ENCODE measurements around the gene ZDHHC14.
"Not testable (repeated sequence)": the region's sequence is repeated elsewhere in the genome, so short reads cannot be mapped to it uniquely, and the experiment has no call there.

Gene ZDHHC14

DNA sequence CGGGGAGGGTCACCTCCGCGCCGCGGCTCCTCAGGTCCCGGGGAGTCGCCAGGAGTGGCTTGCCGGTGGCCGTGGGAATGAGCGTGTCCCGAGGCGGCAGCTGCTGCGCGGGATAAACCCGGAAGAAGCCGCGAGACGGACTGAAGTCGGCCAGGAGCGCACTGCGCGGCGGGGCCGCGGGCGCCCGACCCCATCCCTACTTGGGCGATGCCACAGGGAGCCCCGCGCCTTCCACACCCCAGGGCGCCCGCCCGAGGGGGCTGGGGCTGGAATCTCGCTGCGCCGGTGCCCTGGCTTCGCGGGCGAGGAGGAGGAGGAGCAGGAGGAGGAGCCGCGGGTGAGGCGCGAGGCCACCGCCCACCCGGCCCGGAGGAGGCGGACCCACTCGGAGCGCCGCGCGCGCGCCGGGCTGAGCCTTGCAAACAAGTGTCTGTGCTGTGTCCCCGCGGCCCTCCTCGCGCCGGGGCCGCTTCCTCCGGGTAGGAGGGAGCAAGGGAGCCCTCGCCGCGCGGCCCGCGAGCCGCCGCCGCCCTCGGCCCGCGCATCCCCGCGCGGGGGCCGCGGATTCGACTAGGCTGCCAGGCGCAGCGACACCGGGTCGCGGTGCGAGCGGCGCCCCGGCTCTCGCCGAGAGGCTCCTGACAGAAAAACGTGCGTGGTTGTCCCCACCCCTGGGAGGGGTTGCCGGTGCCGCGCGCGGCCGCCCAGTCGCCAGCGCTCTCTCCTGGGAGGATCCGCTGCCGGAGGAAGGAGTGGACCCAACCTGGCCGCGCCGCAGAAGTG, at the start of gene ZDHHC14:
ZDHHC14 (plus strand) TSS at position 412 of the 783 bp plus-strand sequence.
- peak; percentile 86 for DNase-seq (ENCODE audit: low read depth)

DNA sequence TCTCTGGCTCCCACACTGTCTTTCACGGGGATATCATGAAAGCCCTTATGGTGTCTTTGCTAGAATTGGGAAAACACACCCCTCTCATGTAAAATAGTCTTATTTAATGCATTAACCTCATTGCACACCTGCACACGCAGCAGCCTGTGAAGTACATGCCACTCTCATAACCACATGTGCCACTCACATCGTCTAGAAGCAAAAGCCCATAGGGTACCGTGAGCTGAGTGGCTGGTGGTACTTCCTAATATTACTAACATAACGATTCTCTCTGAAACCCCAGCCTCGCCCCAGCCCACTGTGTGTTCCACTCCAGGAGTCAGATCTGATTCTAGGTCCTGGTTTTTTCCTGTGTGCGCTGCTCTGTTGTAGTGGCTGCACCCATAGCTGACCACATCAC, 48.2 kb upstream of the ZDHHC14 start:
- DNase-seq (ENCODE audit: low read depth) = no peak

DNA sequence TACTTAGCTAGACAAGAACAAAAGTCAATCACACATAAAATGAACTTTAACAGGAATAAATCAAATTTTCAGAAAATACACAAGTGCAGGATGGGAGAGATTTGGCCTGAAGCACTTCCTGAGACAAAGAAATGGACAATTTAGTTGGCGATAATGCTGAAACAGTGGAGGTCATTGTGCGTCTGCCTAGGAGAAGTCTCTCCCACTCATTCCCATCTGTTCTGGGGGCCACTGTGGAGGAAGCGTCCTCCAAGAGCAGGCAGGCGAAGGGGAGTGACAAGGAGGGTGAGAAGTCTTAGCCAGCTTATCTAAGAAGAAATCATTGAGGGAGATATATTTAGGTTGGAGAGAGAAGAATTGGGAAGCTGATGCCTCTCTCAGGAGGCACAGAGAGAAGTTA, 47.5 kb upstream of the ZDHHC14 start:
- no peak for DNase-seq (ENCODE audit: low read depth)

DNA sequence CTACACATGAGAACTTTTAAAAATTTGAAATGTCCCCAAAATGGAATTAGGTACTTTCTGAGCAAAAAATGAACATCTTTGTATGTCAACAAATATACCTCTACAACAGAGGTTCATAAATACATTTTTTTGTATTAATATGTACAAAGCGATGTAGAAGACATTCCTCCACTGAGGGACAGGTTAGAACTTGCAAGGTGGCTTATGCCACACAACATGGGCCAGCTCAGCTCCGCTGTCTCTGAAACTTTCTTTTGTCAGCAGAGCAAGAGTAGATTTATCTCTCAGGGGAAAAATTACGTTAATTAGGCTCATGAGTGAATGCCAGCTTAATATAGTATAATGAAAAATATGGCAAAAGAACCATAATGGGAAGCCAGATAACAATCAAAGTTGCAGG, 47.0 kb upstream of the ZDHHC14 start:
- DNase-seq (ENCODE audit: low read depth) = no peak

DNA sequence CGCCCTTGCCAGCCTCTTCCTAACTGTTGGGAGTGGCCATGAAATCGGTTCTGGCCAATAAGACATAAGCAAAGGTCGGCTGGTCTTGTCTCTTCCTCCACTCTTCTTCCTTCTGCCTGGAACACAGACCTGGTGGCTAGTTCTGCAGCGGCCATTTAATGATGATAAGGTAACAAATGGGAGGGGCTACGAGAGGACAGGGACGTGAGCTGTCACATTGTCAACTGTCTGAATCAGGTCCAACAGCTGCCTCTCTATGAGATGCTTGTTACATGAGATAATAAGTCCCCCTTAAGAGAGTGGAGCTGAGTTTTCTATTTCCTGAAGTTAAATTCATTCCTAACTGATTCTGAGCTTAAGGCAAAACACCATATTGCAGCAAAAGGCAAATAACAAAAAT, 45.2 kb upstream of the ZDHHC14 start:
- no peak for DNase-seq (ENCODE audit: low read depth)

DNA sequence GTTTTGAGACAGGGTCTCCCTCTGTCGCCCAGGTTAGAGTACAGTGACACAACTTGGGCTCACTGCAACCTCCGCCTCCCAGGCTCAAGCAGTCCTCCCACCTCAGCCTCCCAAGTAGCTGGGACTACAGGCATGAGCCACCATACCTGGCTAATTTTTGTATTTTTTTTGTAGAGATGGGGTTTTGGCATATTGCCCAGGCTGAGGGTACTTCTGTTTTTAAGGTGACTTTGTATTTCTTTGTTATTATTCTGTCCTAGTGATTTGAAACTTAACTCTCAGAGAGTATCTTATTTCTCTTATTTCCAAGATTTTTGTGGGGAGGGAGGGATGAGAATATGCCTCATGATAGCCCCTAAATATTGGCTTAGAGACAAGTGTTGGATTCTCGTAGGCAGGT, 43.7 kb upstream of the ZDHHC14 start:
- DNase-seq (ENCODE audit: low read depth) = not testable (repeated sequence)

DNA sequence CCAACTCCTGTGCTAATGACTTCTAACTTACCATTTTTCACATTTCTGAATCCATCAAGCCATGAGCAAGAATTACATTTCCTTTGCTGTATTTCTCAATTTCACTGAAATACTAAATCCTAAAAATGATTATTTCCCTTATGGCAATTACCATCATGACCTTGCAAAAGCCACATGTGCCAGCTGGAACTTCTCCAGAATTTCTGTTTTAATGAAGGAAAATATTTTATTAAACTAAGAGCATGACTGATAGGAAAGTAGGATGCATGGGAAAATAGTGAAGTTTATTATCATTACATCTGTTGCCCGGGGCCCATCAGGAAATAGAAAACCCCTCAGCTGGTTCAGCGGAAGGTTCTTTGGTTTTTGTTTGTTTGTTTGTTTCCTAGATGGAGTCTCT, 43.2 kb upstream of the ZDHHC14 start:
- no peak for DNase-seq (ENCODE audit: low read depth)

DNA sequence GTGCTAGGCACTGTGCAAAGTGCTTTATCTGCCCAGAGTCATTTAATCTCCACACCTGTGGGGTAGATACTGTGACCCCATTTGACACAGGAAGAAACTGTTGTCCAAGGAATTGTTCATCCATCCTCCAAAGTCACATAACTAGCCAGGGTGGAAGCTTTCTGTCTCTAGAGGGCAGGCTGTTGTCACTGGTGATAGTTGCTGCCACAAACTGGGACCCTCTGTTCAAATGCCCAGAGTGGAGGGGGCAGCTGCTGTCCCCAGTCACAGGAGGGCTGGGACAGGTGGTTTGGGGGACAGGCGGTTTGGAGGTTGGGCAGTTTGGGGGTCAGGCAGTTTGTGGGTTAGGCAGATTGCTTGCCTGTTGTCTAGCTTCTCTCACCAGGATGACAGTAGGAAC, 41.6 kb upstream of the ZDHHC14 start:
- no peak for DNase-seq (ENCODE audit: low read depth)

DNA sequence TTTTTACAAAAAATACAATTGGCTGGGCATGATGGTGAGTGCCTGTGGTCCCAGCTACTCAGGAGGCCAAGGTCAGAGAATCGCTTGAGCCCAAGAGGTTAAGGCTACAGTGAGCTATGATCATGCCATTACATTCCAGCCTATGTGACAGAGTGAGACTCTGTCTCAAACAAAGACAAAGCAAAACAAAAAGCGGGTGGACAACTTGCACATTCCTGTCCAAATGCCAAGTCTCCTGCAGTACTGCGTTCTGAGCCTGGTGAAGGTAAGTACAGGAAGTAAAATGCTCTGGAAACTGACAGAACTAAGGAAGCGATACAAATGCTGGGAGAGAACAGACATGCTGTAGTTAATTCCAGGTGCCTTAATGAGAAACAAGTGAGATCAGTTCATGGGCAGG, 37.3 kb upstream of the ZDHHC14 start:
- DNase-seq (ENCODE audit: low read depth) = no peak

DNA sequence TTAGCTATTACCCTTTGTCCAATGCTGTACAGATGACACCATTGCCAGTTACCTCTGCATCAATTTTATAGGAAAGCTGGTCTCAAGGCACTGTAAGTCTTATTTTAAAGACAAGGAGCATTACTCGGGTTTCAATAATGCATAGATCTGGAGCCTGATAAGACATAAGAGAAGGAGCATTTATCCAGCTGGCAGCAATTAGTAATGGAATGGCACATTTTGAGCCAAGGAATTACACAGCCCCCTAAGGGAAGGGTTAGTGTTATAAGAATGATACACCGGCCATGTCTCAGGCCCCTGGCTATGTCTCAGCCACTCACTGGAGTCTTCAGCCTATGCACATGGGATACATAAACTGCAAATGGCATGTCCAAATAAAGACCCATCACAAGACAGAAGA, 34.6 kb upstream of the ZDHHC14 start:
- DNase-seq (ENCODE audit: low read depth) = no peak

DNA sequence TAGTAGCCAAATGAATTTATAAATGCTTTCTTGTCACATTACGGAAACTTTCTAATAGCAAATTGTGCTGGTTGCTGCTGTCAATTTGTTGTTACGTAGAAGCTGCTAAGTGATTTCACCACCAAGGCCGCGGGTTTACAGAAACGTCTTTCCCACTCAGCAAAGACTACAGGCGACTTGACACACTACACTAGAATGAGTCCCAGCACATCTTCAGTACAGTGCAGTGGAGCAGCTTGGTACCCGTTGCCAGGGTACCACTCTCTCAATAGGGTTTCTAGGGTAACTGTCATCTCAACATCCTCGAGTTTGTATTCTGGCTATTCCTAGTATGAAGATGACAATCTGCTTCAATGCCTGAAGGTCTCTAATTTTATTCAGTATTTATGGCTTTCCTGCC, 22.7 kb upstream of the ZDHHC14 start:
- DNase-seq (ENCODE audit: low read depth) = no peak

DNA sequence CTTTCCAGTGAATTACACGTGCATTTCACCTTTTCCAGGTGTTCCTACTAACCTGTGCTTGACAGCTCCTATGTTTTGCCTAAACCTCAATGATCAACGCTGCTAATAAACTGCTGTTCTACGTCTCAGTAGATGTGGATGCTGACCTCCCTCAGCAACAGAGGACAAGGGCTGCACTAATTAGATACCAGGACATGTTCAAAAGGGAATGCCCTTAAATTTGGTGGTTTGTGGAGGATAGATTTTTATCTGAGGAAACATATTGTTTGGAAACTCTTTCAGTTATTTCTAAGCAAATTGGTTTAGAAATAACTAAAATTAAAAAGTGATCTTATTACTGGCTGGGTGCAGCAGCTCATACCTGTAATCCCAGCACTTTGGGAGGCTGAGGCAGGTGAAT, 19.1 kb upstream of the ZDHHC14 start:
- DNase-seq (ENCODE audit: low read depth) = no peak

DNA sequence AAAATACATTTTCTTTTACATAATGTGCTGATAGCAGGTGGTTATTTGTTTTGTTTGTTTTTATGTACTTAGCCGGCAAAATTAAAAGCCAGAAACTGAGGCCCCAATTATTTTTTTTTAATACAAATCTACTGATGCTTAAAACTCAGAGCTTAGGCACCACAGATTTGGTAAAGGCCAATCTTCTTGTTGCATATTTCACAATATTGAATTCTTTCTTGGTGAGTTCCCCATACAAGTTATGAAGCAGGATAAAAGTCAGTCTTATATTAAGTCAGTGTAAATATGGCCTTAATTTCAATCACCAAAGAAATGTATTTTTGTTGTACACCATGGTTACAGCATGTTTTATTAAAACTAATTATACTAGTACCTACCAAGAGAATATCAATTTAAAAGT, 16.3 kb upstream of the ZDHHC14 start:
- no peak for DNase-seq (ENCODE audit: low read depth)

DNA sequence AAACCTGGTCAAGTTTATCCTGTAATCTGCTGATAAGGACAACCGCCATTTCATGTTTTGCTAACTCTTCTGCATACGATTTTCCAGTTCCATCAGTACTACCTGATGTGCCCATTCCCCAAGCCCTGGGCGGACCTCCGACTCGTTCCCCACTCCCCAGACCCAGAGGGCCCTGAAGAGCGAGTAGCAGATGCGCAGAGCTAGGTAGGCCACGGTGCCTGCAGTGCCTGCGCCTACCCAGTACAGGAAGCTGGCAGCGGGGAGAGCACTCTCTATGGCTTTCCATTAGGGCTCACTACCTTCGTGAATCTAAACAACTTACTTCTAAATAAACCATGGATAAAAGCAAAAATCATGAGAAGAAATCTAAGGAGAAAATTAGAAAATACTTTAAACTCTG, 14.3 kb upstream of the ZDHHC14 start:
- no peak for DNase-seq (ENCODE audit: low read depth)

DNA sequence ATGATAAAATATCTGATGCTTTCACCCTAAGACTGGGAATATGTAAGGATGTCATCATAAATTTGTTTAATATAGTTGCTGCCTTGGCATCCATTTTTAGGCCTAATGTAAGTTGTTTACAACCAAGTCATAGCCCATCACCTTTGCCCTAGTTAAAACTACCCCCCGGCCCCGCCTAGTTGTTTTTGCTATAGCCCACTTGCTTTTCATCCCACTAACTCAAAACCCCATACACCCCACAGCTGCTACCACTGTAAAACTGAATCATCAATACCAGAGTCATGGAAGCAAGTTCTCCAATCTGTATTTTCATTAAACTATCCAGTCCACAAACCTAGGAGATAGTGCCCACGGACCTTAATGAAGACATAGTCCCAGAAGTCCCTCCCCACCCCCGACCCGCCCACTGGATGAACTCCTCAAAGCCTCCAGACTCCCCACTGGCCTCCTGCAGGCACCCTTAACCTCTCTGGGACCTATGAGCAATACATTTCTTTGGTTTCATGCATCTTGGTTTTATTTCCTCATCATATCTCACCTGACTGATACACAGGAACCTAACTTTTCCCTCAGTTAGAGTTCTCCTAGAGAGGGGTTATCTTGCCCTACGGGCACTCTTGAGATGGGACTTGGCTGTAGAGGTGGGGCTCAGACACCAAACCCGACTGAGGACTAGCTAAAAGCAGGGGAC, 12.5 kb upstream of the ZDHHC14 start:
- no peak for DNase-seq (ENCODE audit: low read depth)

DNA sequence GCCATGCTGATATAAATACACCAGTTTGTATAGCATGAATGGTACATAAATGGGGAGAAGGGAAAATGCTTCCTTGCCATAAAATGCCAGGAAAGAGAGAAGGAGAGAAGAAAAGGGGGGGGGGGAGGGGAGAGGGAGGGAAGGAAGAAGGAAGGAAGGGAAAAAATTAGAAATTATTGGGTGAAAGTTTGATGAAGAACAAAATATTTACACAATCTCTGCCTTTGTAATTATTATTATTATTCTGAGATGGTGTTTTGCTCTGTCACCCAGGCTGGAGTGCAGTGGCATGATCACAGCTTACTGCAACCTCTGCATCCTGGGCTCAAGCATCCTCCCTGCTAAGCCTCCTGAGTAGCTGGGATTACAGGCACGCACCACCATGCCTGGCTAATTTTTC, 10.2 kb upstream of the ZDHHC14 start:
- DNase-seq (ENCODE audit: low read depth) = no peak

DNA sequence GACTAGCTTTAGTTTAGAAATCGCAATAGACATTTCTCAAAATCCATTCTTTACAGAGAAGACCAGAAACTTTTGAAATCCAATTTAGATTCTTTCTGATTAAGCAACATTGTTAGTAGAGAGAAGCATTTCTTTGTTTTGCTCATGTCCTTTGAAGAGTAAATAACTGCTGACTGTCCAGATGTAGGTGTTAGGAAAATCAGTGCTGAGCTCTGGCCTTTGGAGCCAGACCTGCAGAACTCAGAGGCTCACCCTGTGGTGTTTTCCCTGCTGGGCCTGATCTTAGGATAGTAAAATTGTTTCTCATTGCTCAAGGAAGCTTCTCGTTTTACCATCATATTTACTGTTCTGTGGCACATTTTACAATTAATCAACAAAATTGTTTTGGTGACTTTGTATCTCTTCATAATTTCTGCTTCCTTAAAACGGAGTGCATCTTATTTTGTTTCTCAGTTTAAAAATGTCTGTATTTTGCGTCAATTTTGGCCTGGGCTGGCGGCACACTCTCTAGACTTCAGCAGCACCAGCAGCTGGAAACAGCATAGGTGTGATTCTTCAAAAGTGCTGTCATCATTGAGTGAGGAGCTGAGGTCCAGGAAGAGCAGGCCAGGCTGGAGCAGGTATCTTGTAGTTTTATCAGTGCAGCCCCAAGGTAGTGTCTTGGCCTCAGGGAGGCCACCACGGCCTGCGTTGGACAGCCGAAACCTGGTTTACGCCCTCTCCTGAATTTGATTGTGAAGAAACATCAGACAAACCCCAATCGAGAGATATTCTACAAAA, 8.3 kb upstream of the ZDHHC14 start:
- DNase-seq (ENCODE audit: low read depth) = no peak

DNA sequence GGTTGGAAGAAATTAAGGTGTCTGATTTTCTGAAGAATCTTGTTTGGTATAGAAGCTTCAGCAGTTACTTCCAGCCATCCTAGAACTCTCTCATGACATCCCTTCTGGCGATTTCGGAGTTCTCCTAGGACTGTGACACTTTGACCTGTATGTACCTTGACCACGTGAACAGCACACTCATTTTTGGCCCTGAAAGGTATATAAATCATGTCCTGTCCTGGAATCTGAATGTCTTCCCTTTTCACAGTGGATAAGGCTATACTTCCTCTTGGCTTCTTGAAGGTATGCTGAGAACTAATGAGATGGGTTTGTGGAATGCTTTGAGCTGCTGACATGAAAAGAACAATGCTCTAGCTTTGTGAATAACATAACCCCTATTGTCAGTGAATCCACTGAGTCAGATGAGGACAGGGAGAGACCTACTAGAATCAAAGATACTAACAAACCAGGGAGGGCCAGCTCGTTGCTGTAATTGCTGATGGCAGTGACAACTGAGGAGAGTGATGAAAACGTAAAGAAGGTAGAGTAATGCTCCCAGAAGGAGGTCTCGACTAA, 6.0 kb upstream of the ZDHHC14 start:
- no peak for DNase-seq (ENCODE audit: low read depth)

DNA sequence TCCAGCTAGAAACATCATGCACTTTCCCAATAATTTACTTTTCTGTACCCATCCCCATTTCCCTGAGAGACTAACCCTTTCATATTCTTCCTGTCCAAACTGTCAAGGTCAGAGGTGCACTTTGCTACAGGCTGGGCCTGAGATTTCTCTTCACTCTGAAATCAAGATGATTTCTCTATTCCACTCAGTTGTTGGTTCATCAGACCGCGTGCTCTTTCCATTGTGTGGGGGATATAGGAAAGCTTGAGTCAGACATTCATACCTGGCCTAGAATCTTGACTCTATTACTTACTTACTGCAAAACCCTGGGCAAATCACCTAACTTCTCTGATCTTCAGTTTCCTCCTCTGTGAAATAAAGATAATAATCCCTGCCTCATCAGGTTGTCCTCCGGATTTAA, 4.7 kb upstream of the ZDHHC14 start:
- DNase-seq (ENCODE audit: low read depth) = no peak

DNA sequence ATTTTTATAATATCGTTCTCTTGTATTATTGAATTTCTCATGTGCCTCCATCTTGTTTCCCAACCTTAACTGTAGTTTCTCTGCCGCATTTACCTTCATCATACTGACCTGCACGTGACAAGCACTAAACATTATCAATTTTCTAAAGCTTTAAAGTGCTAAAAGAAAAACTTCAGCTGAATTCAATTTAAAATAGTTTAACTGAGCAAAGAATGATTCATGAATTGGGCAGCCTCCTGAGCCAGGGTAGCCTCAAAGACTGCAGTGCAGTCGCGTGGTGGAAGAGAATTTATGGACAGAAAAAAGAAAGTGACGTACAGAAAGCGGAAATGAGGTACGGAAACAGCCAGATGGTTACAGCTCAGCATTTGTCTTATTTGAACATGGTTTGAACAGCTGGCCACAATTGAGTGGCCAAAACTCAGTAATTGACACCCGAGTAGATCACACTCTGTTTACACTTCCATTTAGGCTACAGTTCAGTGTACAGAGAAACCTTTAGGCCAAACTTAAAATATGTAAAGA, 4.2 kb upstream of the ZDHHC14 start:
- no peak for DNase-seq (ENCODE audit: low read depth)

DNA sequence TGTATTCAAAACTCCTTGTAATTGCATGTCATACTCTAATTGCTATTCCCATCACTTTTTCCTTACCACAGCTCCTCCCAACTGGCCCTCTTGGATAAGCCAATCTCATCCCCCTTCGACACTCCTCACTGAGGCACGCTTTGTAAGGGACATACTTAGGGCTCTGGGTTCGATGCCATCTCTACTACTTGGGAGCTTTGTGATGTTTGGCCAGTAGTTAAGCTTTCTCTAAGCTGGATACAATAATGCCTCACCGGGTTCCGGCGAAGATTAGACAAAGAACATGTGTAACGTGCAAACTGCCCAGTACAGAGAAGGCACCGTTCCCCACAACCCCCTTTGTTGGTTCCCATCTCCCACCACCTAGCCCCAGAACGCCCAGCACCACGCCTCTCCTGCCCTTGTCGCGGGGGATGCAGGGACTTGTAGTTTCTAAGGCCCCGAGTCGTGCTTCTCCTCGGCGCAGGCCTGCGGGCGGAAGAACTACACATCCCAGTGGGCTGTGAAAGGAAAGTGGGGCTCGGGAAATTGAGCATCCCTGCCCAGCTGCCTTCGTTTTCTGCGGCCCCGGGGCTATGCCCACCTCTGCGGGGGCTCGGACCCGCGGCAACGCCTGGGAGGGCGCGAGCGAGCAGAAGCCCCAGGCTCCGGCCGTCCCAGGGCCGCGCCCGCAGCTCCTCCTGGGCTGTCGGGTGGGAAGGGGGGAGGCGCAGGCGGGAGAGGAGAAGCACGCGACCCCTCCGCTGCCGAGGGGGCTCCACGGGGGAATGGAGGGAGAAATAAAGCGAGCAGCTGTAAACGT, 1.1 kb upstream of the ZDHHC14 start:
- peak; percentile 85 for DNase-seq (ENCODE audit: low read depth)

DNA sequence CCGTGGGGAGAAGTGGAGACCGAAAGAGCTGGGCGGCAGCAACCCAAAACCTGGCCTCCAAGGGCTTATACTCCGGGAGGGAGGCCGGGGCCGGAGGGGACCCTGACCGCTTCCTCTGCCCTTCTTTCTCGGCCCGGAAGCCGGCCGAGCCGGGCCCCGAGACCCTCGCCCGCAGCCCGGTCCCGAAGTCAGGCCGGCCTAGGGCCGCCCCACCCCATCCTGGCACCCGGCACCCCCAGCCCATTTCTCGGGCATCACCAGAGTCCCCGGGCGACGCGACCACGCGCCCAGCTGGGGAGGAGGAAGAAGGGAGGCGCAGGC, 572 bp upstream of the ZDHHC14 start:
- DNase-seq (ENCODE audit: low read depth) = peak; percentile 7
